IPS-NIHi11 (cell line): ENCODE measurements around the gene ORM1.
A peak's percentile ranks its signal among the peaks of the same experiment; 100 is the strongest.

ENCODE experiments used
- DNase-seq: peaks from one replicate; pipeline ENCODE4 v3.0.0; 2012; ENCODE audit warnings: mixed read lengths, low spot score

The ORM1 gene

DNA sequence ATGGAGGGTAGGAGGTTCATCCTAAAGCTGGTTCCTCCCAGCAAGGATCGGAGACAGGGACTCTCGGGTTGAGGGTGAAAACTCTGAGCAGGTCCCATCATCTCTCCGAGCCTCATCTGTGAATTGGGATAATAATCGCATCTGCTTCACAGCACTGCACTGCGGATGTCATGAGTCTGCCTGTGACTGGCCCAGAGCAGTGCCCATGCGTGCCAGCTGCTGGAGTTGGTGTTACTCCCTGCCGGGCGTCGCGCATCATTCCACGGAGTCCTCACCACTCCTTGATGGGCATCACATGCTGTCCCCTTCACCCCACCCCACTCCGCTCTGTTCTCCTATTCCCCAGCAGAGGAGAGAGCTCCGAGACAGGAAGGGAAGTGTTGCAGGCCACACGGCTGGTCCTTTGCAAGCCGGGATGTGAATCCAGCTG lies 35.1 kb upstream of the ORM1 start:
- DNase-seq, result no peak

DNA sequence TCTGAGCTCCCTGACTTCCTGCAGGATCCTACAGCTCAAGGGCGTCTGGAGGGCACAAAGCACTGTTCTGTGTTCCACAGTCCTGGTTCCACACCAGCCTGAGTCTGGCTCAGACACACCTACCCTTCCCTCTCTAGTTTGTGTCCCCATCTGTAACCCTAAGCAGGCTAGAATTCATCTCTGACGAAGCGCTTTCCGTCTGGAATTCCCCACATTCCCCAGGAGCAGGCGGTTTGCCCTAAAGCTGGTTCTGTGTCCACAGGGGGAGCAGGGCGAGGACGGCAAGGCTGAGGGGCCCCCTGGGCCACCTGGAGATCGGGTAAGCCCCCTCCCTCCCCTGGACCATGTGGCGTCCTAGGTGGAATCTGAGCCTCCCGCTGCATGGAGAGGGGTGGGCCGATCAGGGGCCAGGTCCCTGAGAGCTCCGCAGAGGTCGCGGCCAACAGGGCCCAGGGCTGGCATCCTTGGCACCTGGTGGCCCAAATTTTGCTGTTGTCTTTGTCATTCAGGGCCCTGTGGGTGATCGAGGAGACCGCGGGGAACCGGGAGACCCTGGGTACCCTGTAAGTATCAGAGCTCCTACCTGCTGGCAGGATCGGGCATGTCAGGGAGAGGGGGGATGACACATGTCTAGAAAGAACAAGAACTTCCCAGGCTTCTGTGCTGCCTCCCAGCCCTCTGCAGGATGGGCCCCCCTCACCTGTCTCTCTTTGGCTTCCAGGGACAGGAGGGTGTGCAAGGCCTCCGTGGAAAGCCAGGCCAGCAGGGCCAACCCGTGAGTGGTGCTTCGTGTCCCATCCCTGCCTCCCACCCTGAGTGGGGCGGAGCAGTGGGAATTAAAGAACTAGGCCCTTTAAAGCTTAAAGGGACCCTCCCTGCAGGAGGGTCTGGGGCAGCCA lies 34.5 kb upstream of the ORM1 start:
- peak; percentile 48 for DNase-seq

DNA sequence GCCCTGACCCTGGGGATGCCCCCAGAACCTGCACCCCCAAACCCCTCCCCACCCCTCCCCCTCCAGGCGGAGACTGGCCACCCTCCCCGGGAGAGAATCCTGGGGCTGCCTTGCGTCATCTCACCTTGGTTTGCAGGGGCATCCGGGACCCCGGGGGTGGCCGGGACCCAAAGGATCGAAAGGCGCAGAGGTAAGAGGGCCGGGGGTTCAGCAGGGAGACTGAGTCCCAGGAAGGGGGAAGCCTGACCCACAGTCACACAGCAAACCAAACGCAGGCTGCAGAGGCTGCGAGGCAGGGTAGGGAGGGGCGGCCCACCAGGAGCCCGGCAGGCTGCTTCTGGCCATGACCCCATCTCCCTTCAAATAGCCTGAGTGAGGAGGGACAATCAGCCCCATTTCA lies 33.8 kb upstream of the ORM1 start:
- no peak for DNase-seq

DNA sequence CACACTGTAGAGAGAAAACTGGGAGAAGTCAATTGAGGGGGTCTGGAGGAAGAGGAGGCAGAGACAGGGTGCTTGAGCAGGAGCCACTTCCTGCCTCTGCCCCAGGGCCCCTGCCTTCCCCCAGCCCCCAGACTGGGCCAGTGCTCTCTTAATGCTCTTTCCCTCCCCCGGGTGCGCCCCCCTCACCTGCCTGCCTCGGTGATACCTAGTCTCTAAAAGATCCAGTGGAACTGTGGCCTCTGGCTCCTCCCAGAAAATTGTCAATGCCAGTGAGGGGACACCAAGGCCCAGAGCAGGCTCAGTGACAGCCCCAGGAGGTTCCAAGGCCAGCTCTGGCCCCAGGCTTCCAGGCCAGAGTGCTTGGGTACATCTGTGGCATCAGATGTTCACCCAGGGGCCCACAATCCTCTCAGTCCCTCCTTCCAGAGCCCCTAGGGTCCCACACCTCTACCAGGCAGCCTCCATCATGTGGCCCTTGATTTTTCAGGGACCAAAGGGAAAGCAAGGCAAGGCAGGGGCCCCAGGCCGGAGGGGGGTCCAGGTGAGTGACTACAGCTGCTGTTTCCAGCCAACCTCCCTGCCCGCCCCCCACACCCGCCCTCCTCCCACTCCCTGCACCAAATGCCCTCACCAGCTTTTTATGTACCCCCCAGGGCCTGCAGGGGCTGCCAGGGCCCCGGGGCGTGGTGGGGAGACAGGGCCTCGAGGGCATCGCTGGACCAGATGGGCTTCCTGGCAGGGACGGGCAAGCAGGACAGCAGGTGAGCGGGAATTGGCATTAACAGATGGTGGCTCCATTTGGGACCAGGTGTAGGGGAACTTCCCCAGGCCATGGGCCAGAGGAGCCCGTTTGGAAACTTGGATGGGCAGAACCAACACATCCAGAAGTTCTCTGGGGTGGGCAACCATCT lies 33.1 kb upstream of the ORM1 start:
- no peak for DNase-seq

DNA sequence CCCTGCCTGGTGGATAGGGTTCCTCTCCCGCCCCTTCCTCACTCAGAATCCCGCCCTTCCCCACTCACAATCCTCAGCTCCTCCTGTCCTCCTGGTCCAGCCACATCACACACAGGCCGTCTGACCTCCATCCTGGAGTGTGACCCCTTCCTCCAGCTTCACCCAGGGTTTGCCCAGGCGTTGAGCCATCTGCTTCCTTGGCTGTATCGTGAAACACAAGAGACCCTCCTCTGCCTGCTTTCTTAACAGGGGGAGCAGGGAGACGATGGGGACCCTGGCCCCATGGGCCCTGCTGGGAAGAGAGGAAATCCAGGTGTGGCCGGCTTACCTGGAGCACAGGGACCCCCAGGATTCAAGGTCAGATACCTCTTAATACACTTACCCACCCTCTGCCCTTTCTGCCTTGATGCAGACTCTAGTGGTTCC lies 32.3 kb upstream of the ORM1 start:
- no peak for DNase-seq

DNA sequence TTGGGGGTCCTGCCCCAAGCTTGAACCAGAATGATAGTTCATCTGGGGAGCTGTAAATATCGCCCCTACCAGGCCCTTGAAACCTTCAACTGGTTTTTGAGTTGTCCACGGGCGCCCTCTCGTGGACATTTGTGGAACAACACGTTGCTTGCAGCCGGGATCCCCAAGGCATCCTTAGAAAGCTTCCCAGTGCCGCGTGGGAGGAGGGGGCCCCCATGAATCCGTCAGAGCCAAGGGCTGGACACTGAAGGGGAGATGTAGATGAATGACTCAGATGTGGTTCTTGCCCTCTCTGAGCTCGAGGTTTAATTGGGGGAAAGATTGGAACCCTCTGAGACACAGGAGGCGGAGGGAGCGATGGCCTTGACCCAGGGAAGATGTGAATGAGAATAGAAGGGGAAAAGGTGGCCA lies 31.8 kb upstream of the ORM1 start:
- peak; percentile 82 for DNase-seq

DNA sequence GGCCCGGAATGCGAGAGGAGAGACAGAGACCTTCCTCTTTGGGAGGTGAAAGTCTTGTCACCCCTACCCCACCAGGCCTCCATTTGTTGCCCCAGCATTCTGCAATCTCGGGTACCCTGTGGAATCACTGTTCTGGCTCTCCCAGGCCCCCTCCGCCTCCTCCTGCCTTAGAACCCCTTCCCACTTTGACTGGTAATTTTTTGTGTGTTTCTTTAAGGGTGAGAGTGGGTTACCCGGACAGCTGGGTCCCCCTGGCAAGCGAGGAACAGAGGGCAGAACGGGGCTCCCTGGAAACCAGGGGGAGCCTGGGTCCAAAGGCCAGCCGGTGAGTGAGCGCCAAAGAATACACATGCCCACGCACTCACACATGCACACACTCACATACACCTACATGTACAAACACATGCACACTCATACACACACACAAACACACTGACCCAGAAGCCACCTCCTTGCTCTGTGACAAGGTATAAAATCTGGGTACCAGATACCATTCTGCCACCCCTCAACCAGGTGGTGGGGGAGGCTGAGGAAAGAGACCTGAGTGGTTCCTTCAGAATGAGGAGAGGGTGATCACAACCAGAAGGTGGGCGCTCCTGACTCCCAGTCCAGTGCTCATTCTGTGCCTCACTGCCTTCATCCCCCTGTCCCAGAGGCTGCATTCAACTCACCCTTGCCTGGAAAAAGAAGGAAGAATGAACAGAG lies 30.9 kb upstream of the ORM1 start:
- no peak for DNase-seq

DNA sequence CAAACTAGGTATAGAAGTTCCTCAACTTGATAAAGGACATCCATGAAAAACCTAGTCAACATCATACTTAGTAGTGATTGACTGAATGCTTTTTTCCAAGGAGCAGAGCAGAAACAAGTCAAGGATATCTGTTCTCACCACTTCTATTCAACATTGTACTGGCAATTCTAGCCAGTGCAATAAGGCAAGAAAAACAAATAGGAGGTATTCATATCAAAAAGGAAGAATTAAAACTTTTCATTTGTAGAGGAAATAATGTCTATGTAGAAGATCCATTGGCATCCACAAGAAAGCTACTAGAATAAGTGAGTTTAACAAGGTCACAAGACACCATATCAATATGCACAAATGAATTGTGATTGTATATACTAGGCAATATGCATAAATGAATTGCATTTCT lies 28.2 kb upstream of the ORM1 start:
- no peak for DNase-seq

DNA sequence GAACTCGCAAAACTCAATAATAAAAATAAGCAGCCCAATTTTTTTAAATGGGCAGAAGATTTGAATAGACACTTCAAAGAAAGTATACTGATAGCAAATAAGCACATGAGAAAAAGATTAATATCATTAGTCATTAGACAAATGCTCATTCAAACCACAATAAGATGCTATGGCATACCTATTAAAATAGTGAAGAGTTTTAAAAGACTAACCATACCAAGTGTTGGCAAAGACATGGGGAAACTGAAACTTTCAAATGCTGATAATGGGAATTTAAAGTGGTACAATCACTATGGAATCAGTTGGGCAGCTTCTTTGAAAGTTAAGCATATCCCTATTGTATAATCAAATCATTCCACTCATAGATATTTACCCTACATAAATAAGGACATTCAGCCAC lies 26.6 kb upstream of the ORM1 start:
- DNase-seq, result no peak

DNA sequence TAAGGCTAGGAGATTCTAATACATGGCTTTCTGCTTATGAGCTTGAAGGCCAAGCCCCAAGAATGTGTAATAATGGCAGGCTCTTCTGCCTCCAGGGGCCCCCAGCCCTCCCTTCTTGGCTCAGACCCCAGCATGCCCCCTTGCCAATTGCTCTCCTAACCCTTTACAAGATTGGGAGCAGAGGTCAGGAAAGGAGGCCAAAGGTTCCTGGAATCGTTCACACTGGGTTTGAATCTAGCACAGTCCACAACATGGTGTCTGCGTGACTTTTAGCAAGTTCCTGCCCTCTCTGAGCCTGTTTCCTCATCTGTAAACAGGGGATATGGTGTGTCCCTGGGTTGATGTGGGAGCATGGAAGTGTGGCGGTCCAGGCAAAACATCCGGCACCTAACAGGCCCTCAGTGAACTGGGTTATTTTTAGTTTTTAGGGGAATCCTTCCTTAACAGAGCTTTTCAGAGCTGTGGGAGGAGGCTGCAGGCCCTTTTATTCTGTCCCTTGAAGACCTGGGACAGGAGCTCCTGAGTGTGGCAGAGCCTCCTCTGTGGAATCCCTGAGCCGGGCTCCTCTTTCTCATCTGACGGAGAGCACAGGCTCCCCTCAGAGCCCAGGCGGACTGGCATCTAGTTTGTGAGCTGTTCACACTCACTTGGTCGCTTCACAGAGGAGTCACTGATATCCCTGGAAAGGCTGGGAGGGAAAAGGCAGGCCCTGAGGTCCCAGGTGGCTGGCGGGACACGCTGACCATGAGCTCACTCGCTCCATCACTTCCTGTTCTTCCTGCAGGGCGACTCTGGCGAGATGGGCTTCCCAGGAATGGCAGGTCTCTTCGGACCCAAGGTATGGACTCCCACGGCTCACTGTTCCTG lies 23.4 kb upstream of the ORM1 start:
- no peak for DNase-seq

DNA sequence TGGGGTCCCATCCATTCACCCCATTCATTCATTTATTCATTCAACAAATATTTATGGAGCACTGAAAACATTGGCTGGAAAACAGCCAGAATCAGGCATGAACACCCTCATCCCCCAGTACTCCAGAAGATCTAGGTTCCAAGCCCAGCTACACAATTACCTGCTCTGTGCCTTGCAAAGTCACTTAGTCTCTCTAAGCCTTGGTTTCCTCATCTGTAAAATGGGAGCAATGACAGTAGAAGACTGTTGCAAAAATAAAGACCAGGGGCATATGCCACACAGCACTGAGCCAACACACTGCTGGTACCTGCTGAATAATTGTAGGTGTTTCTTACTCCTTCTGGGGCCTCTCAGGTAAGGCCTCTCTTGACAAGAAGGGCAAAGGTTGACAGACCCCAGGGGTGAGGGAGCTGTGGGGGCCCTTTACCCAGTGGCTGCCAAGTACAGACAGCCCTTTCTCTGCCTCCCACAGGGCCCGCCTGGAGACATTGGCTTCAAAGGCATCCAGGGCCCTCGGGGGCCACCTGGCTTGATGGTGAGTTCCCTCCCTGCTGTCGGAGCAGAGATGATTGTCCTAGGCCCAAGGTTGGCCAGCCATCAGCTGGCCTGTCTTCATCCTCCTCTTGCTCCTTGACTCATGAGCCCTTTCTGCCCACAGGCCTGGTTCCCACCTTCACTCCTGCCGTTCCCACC lies 22.6 kb upstream of the ORM1 start:
- no peak for DNase-seq

DNA sequence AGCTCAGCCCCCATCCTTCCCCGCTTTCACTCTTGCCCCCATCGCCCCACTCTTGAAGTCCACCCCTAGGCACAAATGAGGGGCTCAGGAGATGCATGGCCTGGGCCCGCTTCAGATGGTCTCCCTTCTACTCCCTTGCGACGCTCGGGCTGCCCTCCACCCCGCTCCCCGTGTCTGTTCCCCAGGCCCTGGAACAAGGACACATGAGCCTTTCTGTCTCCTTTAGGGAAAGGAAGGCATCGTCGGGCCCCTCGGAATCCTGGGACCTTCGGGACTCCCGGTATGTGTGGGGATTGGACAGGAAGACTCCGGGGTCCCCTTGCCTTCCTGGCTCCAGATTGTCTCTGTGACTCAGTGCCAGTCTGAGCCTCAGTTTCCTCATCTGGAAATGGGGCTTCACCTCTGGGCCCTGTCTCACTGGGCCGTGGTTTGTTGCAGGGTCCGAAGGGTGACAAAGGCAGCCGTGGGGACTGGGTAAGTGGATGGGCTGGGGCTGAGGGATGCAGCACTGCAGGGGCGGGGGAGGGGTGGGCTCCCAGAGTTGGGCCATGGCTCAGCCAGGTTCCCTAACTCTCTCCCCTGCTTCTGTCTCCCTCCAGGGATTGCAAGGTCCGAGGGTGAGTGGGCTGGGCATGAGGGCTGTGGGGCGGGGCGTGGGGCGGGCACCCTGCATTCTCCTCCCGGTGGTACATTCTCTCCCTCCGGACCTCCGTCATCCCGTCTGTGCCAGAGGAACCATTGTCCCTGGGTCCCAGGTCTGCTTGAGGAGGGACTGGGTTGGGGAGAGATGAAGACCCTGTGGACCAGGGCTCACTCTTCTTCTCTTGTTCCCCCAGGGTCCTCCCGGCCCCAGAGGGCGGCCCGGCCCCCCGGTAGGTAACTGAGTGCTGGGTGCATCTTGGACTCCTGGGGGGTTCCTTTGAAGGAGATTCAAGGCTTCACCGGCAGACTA lies 21.8 kb upstream of the ORM1 start:
- DNase-seq, result no peak

DNA sequence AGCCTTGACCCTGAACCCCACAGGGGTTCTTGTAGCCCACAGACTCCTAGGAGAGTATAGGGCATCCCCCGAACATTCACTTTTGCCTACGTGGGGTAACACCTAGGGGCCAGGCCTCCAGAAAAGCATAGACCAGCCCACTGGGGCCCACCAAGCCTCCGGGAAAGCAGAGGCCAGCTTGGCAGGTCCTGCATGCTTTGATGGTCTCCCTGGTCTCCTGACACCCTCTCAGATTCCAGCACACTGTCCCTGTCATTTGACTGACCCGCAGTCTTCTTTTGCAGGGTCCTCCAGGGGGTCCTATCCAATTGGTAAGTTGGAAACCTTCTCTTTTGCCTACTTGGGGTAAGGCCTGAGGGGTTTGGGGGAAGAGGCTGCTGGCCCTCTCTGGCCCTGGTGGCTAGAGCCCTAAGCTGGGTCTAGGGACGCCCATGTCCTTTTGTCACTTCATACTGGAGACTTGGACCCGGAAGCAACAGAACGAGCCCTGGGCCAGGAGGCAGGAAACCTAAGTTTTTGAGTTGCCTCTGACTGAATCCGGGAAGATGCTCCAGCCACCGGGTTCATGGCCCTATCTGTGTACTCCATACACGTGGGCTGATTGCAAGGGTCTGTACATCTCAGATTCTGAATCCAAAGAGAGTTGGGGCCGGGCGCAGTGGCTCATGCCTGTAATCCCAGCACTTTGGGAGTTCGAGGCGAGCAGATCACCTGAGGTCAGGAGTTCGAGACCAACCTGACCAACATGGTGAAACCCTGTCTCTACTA lies 20.9 kb upstream of the ORM1 start:
- no peak for DNase-seq

DNA sequence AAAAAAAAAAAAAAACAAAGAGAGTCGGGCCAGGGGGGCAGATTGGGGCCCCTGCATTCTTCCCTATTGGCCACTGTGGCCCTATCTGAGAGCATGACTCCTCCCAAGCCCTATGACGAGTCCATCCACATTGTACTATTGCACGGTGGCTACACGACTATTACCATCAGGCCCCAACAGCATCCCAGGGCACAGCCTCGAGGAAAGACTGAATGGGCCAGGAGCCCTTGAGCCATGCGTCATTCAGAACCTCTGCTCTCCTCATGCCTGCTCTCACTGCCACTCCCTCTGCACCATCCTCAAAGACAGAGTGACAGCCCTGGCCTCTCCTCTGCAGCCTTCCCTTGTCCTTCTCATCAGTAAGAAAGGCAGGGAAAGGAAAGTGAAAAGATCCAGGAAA lies 20.2 kb upstream of the ORM1 start:
- DNase-seq, result no peak

DNA sequence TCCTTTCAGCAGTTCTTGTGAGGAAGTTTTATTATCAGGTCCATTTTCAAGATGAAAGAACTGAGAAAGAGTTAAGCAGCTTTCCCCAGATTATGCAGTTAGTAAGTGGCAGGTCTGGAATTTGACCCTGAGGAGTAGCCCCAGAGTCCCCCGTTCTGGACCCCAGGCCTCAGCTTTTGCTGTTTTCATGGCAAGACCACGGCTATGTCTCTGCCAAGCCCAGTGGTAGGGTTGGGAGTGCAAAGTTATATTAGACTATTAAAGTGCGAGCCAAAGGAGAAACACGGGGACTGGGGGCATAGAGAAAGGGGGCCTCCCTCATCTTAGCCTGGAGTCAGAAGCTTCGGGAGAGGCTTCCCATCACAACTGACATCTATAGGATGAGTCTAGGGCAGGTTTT lies 19.3 kb upstream of the ORM1 start:
- DNase-seq, result no peak

DNA sequence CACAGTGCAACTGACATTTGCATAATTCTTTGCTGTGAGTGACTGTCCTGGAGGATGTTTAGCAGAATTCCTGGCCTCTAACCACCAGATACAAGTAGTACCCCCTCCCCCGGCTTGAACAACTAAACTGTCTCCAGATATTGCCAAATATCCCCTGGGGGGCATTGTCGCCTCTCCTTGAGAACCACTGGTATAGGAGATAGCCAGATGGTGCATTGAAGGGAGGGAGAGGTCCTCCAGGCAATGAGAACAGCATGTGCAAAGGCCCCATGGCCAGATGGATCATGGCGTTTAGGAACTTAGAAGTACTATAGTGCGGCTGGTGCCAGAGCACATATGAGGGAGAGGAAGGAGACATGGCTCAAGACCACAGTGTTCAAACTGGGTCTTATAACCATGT lies 18.9 kb upstream of the ORM1 start:
- no peak for DNase-seq

DNA sequence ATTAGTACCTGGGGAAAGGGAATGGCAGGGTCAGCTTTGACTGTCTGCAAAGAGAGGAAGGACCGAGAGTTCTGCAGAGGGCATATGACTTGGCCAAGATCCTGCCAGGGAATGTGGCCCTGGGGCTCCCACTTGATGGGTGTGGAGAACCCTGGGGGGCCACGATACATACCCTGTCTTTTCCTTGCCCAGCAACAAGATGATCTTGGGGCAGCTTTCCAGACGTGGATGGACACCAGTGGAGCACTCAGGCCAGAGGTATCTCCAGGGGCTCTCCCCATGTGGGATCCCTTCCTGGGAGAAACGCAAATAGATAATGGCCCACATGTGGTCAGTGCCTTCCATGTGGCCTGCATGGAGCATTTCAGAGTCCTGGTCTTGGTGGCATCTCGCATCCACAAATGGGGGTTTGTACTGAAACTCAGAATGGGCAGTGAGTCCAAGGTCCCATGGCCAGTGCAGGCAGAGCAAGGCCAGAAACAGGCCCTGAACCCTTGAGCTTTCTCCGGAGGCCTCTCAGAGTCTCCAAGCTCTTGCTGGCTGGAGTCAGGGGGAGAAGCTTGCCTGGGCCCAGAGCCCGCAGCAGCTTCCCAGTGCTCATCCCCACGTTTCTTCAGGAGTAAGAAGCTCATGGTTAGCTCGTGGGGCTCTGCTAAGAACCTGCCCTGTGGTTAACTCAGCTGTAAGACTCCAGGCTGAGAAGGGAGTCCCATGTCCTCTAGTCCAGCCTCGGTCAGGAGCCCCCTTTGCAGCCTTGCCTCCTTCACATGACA lies 18.3 kb upstream of the ORM1 start:
- DNase-seq, result no peak

DNA sequence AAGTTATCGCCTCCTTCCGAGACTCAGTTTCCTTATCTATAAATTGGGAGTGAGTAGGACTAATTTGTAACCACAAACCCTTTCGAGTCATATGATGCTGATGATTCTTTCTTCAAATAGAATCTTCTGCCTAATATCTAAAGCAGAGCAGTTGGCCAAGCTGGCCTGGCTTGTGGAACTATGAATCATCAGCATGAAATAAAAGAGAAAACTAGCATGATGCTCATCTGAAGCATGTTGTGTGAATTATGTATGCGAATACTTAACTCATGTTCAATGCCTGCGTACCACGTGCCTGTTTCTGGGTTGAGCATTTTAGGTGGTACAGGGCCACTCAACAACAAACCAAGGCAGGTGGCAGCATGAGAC lies 15.0 kb upstream of the ORM1 start:
- DNase-seq, result no peak
